GM10248 (cell line): ENCODE results near the gene SMAD3.
"Not testable (repeated sequence)": the region's sequence is repeated elsewhere in the genome, so short reads cannot be mapped to it uniquely, and the experiment has no call there.

Source experiments
- CTCF ChIA-PET: fragments of 300-600 bp; sonication (Branson Sonifier 250); formaldehyde crosslinking; extraction: SDS; loops from one replicate; lab custom pipeline; 2021; ENCODE audit warnings: antibody characterized with exemption; lab: Yijun Ruan, JAX
- POLR2A ChIA-PET: fragments of 350-650 bp; sonication (Branson Sonifier 250); formaldehyde crosslinking; extraction: SDS; loops from one replicate; lab custom pipeline; 2020; ENCODE audit warnings: antibody characterized with exemption; lab: Yijun Ruan, JAX
- DNase-seq: peaks from one replicate; pipeline ENCODE4 v3.0.0; 2012; ENCODE audit errors: extremely low spot score
- TF ChIP-seq, protein P1 (sequence below): IDR thresholded peaks from 2 replicates; pipeline ENCODE4 v1.5.1; 2012; ENCODE audit warnings: mild to moderate bottlenecking, low read depth; ENCODE audit errors: extremely low read depth, missing control alignments, control extremely low read depth

The SMAD3 gene

DNA sequence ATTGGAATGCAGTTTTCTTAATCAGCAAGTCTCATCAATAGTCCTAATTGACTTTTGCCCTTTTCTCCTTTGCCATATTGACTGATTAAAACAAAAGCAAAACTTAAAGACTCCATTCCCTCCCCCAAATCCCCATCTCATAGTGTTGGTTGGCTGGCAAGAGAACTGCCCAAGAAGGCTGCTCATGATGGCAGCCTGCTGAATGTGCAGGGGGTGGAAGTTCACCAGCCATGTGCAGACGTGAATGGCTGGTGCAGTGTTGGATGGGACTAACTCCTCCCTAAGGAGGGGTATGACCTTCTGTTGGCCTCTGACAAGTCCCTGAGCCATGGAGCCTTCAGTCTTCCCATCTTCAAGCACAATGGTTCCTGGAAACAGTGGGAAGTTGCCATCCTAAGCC lies 7.0 kb downstream of the SMAD3 start:
- POLR2A ChIA-PET, result no interaction called here
- CTCF ChIA-PET, result interaction anchor here (1.2 to 2.8 kb wide), 2 partner anchors 8 to 183 kb away, joined by 3 to 14 read pairs; no protein-coding TSS in a partner anchor
- TF ChIP-seq, protein P1, sequence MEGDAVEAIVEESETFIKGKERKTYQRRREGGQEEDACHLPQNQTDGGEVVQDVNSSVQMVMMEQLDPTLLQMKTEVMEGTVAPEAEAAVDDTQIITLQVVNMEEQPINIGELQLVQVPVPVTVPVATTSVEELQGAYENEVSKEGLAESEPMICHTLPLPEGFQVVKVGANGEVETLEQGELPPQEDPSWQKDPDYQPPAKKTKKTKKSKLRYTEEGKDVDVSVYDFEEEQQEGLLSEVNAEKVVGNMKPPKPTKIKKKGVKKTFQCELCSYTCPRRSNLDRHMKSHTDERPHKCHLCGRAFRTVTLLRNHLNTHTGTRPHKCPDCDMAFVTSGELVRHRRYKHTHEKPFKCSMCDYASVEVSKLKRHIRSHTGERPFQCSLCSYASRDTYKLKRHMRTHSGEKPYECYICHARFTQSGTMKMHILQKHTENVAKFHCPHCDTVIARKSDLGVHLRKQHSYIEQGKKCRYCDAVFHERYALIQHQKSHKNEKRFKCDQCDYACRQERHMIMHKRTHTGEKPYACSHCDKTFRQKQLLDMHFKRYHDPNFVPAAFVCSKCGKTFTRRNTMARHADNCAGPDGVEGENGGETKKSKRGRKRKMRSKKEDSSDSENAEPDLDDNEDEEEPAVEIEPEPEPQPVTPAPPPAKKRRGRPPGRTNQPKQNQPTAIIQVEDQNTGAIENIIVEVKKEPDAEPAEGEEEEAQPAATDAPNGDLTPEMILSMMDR, result no peak
- no peak for DNase-seq

DNA sequence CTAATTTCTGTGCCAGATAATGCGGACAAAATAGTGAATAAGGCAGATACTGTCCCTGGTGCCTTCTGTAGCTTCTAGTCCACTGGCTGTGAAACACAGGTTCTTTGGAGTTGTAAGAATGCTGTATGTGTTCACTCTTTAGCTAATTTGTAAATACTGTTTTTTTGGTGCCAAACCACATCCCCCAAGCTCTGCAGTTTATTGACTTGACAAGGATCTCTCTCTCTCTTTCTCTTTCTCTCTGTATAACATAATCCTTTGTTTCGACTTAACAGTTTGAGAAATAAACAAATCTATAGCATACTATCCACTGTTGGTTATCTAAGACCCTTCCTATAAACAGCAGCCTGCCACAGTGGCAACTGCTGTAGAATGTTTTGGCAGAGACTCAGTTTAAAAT lies 7.6 kb downstream of the SMAD3 start:
- TF ChIP-seq, protein P1, result no peak
- ChIA-PET POLR2A (no interaction called here), CTCF (interaction anchor here (0.7 kb wide), 1 partner anchor 8 kb away, joined by 3 read pairs; no protein-coding TSS in a partner anchor)
- no peak for DNase-seq

DNA sequence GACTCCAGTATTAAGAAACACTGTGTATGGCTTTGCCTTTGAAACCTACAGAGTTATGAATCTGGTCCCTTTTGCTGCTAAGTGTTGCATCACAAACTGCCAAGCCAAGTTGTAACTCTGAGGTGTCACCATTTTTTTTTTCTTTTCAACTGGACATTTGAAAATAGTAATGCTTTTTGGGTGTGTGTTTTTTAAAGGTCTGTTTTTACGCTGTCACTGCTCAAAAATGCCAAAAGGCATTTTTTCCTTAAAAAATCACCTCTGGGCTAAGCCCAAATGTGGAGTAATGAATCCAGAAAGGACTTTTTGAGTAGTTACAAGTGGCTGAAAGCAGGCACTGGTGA lies 9.5 kb downstream of the SMAD3 start:
- ChIA-PET POLR2A (no interaction called here), CTCF (no interaction called here)
- DNase-seq, result no peak
- TF ChIP-seq, protein P1, result no peak

DNA sequence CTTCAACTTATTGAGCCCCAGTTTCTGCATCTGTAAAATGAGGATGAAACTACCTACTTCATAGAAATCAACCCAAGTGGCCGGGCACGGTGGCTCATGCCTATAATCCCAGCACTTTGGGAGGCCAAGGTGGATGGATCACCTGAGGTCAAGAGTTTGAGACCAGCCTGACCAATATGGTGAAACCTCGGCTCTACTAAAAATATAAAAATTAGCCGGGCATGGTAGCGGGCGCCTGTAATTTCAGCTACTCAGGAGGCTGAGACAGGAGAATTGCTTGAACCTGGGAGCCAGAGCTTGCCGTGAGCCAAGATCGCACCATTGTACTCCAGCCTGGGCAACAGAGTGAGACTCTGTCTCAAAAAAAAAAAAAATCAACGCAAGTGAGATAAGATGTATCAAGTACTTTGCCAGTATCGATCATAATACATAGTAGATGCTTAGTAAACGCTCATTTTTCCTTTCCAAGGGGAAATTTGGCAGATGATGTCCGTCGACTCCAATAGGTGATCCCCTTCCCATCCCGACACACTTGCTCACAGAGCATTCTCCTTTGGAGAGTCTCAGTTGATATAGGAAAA lies 10.2 kb downstream of the SMAD3 start:
- CTCF ChIA-PET, result interaction anchor here (1.1 to 1.9 kb wide), 4 partner anchors 9 to 26 kb away, joined by 4 to 8 read pairs (median 6); no protein-coding TSS in a partner anchor
- not testable (repeated sequence) for DNase-seq
- POLR2A ChIA-PET, result interaction anchor here (1.0 to 1.8 kb wide), 2 partner anchors 10 to 25 kb away, joined by 4 to 7 read pairs; no protein-coding TSS in a partner anchor

DNA sequence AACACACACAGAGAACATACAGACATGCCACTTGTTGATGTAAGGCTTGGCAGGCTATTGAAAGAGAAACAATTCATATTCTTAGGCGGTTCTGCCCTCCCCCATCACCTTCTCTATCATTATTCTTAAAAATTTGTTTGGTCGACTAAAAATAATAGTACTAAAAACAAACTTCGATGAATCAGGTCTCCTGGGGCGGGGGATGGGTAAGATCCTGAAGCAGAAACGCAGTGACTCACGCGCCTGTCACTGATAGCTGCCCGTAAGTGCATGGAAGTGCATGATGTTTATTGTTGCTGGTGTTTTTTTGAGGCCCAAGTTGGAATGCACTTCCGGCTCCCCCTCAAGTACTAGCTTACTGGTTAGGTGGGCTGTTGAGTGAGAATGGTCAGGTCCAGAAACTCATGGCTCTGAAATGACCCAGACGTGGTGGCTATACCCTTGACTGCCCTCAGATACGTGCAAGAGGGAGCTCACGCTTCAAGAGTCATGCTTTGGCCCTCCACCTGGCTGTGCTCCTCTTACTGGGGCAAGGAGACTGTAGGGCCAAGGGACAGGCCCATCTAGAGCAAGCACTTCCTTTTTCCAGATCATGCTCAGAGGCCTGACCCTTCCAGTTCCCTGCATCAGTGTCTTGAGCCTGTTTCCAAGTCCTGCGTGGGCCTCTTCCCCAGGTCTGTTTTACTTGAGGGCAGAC lies 10.9 kb downstream of the SMAD3 start:
- CTCF ChIA-PET, result interaction anchor here (0.8 to 1.9 kb wide), 5 partner anchors 9 to 44 kb away, joined by 3 to 8 read pairs (median 5); no protein-coding TSS in a partner anchor
- POLR2A ChIA-PET, result interaction anchor here (1.0 to 1.8 kb wide), 2 partner anchors 9 to 25 kb away, joined by 4 to 7 read pairs; no protein-coding TSS in a partner anchor
- TF ChIP-seq, protein P1, result peak; percentile 2
- DNase-seq, result peak; percentile 72

DNA sequence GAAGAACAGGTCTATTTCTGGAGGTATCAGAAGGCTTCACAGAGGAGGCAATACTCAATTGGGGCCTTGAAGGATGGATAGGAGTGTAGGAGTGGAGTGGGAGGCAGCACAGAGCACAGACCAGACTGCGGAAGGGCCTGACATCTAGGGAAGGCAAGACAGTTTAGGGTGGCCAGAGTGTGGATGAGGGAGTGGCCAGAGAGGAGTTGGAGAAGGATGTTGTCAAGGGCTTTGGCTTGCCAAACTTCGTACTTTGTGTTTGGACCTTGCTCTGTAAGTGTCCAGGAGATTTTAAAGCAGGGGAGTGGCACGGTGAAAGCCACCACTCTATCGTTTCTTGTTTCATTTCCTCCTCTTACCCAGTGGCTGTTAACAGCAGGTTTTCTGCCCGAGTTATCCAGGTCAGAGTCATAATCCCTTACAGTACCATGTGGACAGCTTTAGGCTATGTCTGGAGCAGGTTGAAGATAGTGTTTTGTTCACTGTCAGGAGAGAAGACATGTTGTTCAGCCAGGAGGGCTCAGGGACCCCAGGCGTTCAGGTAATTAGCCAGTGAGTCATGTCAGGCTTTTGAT lies 12.3 kb downstream of the SMAD3 start:
- TF ChIP-seq, protein P1, result no peak
- CTCF ChIA-PET, result interaction anchor here (1.1 to 1.9 kb wide), 5 partner anchors 10 to 673 kb away, joined by 3 to 5 read pairs (median 4); no protein-coding TSS in a partner anchor
- DNase-seq, result no peak
- POLR2A ChIA-PET, result interaction anchor here (1.8 kb wide), 1 partner anchor 23 kb away, joined by 7 read pairs; no protein-coding TSS in a partner anchor

DNA sequence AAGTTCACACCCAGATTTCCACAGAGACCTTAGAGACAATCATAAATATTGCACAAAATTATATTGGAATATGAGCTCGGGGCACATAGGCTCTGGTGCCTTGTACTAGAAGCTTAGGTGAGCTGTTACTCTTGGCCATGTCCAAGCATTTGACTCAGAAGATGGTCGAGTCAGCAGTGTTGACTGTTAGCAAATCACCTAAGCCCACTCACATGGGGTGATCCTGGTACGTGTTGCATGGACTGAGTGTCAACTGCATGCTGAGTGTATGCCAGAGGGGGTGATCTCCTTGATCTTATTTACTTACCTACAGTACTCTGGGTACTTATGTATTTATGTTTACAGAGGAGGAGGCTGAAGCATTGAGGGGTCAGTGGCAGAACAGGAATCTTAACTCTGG lies 14.0 kb downstream of the SMAD3 start:
- DNase-seq, result no peak
- TF ChIP-seq, protein P1, result no peak
- ChIA-PET CTCF (interaction anchor here (0.9 to 6.6 kb wide), 5 partner anchors 8 to 135 kb away, joined by 3 to 34 read pairs (median 14); partner anchors contain the start of gene SMAD3), POLR2A (interaction anchor here (0.5 to 2.1 kb wide), 2 partner anchors 14 to 1692 kb away, joined by 3 to 5 read pairs; partner anchors contain the start of gene SMAD3)
